Brain microvascular endothelial cell (primary cell): ENCODE measurements around the gene FABP3.

ENCODE experiments used
- DNase-seq: peaks from one replicate; pipeline ENCODE4 v3.0.0-alpha.2; 2020
- H3K27ac ChIP-seq: fragments of 250-450 bp; sonication (Bioruptor Pico); 2 replicates; pipeline ENCODE4 v1.5.1; 2020; ENCODE audit warnings: mild to moderate bottlenecking, moderate library complexity
- H3K27me3 ChIP-seq: fragments of 250-450 bp; sonication (Bioruptor Pico); replicated peaks from 2 replicates; pipeline ENCODE4 v1.5.1; 2020; ENCODE audit warnings: mild to moderate bottlenecking
- H3K36me3 ChIP-seq: fragments of 250-450 bp; sonication (Bioruptor Pico); replicated peaks from 2 replicates; pipeline ENCODE4 v1.5.1; 2020; ENCODE audit warnings: mild to moderate bottlenecking
- H3K4me3 ChIP-seq: 2 replicates; pipeline ENCODE4 v1.5.1; 2011; ENCODE audit warnings: low read depth, mild to moderate bottlenecking, control low read depth, low read length, moderate library complexity
- CTCF ChIP-seq: IDR thresholded peaks from 2 replicates; pipeline ENCODE4 v1.5.1; 2011; ENCODE audit warnings: low read depth, mild to moderate bottlenecking, moderate library complexity, low read length, control low read depth, inconsistent platforms; ENCODE audit errors: missing control alignments
- in situ Hi-C: cut with HindIII; loops from 2 replicates; pipeline ENCODE4 v1.10.0; 2017; ENCODE audit warnings: low sequenced_read_pairs, low pct_ligation_motif_present

FABP3 gene

GRCh38 chr1:31412205-31412604 is 39.3 kb upstream of the FABP3 start:
- in situ Hi-C loops, result no loop called here
- H3K27ac ChIP-seq, result no peak overlapping the region

GRCh38 chr1:31410871-31411270 is 38.0 kb upstream of the FABP3 start:
- in situ Hi-C loops, result no loop called here
- Histone ChIP-seq H3K27me3 (peaks cover 17% of the 10 kb centered on the region), H3K36me3 (no peaks in the 10 kb centered on the region), H3K27ac (no peak overlapping the region), H3K4me3 (no peak overlapping the region)
- TF ChIP-seq CTCF, result no peak
- DNase-seq, result no peak

More at GRCh38 chr1:31412205-31412604, 39.3 kb upstream of the FABP3 start:
- no peaks in the 10 kb centered on the region for H3K36me3 ChIP-seq
- no peak for DNase-seq
- no peak for TF ChIP-seq CTCF
- H3K27me3 ChIP-seq, result peaks cover 17% of the 10 kb centered on the region
- no peak overlapping the region for H3K4me3 ChIP-seq

- H3K4me3 ChIP-seq, result no peak overlapping the region
- DNase-seq, result no peak
- no peaks in the 10 kb centered on the region for H3K36me3 ChIP-seq
- H3K27me3 ChIP-seq, result peaks cover 17% of the 10 kb centered on the region
- in situ Hi-C loops, result no loop called here
- no peak for TF ChIP-seq CTCF
- H3K27ac ChIP-seq, result no peak overlapping the region
These were observed 37.3 kb upstream of the FABP3 start for GRCh38 chr1:31409946-31410858.

GRCh38 chr1:31408788-31409318 is 36.0 kb upstream of the FABP3 start:
- in situ Hi-C loops, result no loop called here
- Histone ChIP-seq H3K27me3 (peaks cover 15% of the 10 kb centered on the region), H3K4me3 (no peak overlapping the region)

GRCh38 chr1:31407029-31407626 is 34.3 kb upstream of the FABP3 start:
- Histone ChIP-seq H3K4me3 (no peak overlapping the region), H3K27me3 (peaks cover 2% of the 10 kb centered on the region), H3K27ac (no peak overlapping the region), H3K36me3 (no peaks in the 10 kb centered on the region)
- DNase-seq, result no peak
- in situ Hi-C loops, result no loop called here
- TF ChIP-seq CTCF, result no peak

More at GRCh38 chr1:31408788-31409318, 36.0 kb upstream of the FABP3 start:
- Histone ChIP-seq H3K27ac (no peak overlapping the region), H3K36me3 (no peaks in the 10 kb centered on the region)
- TF ChIP-seq CTCF, result no peak
- DNase-seq, result no peak
